Measurements from ENCODE around the gene HIPK4. TPM values are rescaled to one million over a fixed set of nuclear protein-coding genes. Genes with fewer than 3 reads are reported as not detected.

The HIPK4 gene
- total and polyA plus RNA-seq, 9 of the 15 experiments (the other 6 are each of a cell fraction or from before 2014, with no cell fraction given): 0.06 to 0.09 TPM; not detected in 7

DNA sequence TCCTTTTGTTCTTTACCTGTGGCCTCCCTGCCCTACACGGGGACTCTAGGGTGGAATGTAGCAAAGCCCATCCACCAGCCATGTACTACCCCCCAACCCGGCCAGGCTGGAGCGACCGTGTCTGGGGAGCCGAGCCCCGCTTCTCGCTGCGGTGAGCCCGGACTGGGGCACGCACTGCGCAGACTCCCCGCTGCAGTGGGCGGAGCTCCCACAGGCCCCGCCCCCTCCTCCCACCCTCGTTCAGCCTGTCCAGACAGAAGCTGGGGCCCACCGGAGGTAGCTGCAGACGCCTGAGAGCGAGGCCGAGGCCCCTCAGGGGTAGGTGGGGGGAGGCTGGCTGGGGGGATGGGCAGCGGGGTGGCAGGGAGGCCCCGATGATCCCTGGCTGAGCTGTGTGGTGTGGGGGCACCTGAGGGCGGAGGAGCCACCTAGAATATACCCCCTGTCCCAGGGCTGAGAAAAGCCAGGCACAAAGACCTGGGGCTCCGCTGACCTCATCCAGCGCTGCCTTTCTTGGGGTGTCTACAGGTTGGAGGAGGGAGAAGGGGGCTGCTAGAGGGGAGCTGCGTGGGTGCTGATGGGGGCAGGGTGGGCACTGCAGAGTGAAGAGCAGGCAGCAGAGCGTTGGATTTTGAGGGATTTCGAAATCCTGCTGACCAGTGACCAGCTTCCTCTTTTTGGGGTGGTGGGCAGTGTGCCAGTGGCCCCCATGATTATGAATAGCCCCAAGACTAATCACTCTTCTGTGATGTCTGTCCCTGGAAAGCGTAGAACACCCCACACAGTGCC, 24.2 kb downstream of the HIPK4 start (continued):
- TF ChIP-seq, protein P1, sequence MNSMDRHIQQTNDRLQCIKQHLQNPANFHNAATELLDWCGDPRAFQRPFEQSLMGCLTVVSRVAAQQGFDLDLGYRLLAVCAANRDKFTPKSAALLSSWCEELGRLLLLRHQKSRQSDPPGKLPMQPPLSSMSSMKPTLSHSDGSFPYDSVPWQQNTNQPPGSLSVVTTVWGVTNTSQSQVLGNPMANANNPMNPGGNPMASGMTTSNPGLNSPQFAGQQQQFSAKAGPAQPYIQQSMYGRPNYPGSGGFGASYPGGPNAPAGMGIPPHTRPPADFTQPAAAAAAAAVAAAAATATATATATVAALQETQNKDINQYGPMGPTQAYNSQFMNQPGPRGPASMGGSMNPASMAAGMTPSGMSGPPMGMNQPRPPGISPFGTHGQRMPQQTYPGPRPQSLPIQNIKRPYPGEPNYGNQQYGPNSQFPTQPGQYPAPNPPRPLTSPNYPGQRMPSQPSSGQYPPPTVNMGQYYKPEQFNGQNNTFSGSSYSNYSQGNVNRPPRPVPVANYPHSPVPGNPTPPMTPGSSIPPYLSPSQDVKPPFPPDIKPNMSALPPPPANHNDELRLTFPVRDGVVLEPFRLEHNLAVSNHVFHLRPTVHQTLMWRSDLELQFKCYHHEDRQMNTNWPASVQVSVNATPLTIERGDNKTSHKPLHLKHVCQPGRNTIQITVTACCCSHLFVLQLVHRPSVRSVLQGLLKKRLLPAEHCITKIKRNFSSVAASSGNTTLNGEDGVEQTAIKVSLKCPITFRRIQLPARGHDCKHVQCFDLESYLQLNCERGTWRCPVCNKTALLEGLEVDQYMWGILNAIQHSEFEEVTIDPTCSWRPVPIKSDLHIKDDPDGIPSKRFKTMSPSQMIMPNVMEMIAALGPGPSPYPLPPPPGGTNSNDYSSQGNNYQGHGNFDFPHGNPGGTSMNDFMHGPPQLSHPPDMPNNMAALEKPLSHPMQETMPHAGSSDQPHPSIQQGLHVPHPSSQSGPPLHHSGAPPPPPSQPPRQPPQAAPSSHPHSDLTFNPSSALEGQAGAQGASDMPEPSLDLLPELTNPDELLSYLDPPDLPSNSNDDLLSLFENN (IDR thresholded peaks at IDR 0.05; ENCODE audit: low read depth in 2 of 2, low read length in 2 of 2): no peak
- TF ChIP-seq NR1H2 (CRISPR knock-in tag; IDR thresholded peaks at IDR 0.05): no peak
- peak in 1 of 2 experiments; percentile 49; a peak in 1 of 4 replicates for TF ChIP-seq MAZ (CRISPR knock-in tag; conservative IDR thresholded peaks at IDR 0.05 in 1 of 2, IDR thresholded peaks at IDR 0.05 in 1 of 2)
- no peak for TF ChIP-seq PCBP1 (IDR thresholded peaks at IDR 0.05; ENCODE audit: low read depth, low read length, poor library complexity, severe bottlenecking)
- TF ChIP-seq, protein P2, sequence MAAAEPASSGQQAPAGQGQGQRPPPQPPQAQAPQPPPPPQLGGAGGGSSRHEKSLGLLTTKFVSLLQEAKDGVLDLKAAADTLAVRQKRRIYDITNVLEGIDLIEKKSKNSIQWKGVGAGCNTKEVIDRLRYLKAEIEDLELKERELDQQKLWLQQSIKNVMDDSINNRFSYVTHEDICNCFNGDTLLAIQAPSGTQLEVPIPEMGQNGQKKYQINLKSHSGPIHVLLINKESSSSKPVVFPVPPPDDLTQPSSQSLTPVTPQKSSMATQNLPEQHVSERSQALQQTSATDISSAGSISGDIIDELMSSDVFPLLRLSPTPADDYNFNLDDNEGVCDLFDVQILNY (CRISPR knock-in tag; IDR thresholded peaks at IDR 0.05): no peak
- TF ChIP-seq, protein P3, sequence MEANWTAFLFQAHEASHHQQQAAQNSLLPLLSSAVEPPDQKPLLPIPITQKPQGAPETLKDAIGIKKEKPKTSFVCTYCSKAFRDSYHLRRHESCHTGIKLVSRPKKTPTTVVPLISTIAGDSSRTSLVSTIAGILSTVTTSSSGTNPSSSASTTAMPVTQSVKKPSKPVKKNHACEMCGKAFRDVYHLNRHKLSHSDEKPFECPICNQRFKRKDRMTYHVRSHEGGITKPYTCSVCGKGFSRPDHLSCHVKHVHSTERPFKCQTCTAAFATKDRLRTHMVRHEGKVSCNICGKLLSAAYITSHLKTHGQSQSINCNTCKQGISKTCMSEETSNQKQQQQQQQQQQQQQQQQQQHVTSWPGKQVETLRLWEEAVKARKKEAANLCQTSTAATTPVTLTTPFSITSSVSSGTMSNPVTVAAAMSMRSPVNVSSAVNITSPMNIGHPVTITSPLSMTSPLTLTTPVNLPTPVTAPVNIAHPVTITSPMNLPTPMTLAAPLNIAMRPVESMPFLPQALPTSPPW (CRISPR knock-in tag; IDR thresholded peaks at IDR 0.05): peak; percentile 55
- TF ChIP-seq EP300 (IDR thresholded peaks at IDR 0.05; ENCODE audit: low read length): no peak
- peak; percentile 93 to 94 for TF ChIP-seq NRF1 (conservative IDR thresholded peaks at IDR 0.05 in 1 of 2, IDR thresholded peaks at IDR 0.05 in 1 of 2)
- TF ChIP-seq ZBED1 (IDR thresholded peaks at IDR 0.05): no peak
- TF ChIP-seq CEBPG (CRISPR knock-in tag; IDR thresholded peaks at IDR 0.05): 0 out of 2 replicates have a peak, but pooled peaks have one; percentile 51
- 0 out of 4 replicates have a peak, but pooled peaks of 1 of the 2 experiments have one; percentile 22 for TF ChIP-seq CEBPG (tag; conservative IDR thresholded peaks at IDR 0.05 in 1 of 2, IDR thresholded peaks at IDR 0.05 in 1 of 2)
- TF ChIP-seq, protein P4, sequence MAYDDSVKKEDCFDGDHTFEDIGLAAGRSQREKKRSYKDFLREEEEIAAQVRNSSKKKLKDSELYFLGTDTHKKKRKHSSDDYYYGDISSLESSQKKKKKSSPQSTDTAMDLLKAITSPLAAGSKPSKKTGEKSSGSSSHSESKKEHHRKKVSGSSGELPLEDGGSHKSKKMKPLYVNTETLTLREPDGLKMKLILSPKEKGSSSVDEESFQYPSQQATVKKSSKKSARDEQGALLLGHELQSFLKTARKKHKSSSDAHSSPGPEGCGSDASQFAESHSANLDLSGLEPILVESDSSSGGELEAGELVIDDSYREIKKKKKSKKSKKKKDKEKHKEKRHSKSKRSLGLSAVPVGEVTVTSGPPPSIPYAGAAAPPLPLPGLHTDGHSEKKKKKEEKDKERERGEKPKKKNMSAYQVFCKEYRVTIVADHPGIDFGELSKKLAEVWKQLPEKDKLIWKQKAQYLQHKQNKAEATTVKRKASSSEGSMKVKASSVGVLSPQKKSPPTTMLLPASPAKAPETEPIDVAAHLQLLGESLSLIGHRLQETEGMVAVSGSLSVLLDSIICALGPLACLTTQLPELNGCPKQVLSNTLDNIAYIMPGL (CRISPR knock-in tag; IDR thresholded peaks at IDR 0.05): no peak
- TF ChIP-seq, protein P5, sequence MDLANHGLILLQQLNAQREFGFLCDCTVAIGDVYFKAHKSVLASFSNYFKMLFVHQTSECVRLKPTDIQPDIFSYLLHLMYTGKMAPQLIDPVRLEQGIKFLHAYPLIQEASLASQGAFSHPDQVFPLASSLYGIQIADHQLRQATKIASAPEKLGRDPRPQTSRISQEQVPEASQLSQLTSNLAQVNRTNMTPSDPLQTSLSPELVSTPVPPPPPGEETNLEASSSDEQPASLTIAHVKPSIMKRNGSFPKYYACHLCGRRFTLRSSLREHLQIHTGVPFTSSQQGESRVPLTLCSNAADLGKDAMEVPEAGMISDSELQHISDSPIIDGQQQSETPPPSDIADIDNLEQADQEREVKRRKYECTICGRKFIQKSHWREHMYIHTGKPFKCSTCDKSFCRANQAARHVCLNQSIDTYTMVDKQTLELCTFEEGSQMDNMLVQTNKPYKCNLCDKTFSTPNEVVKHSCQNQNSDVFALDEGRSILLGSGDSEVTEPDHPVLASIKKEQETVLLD (IDR thresholded peaks at IDR 0.05): peak; percentile 79

Data from K562 (cell line).